GM13976 (cell line): Measurements from ENCODE around the gene AGR3.

Experiments
- DNase-seq: peaks from one replicate; pipeline ENCODE4 v3.0.0; 2012; ENCODE audit warnings: low spot score
- CTCF ChIP-seq: IDR thresholded peaks from 2 replicates; pipeline ENCODE4 v1.5.1; 2012; ENCODE audit warnings: borderline replicate concordance, mild to moderate bottlenecking; ENCODE audit not compliant: insufficient read depth; ENCODE audit errors: extremely low read depth, missing control alignments, control extremely low read depth
- in situ Hi-C: fragments of 300-500 bp; cut with MboI; formaldehyde crosslinking; loops from one replicate; pipeline ENCODE4 v1.12.0; 2022; ENCODE audit warnings: low sequenced_read_pairs, mixed read lengths, inconsistent platforms; ENCODE audit not compliant: unreplicated experiment

The AGR3 gene

GRCh38 chr7:16841681-16842080 lies 40.1 kb downstream of the AGR3 start:
- no peak for DNase-seq
- in situ Hi-C loops, result no loop called here
- no peak for TF ChIP-seq CTCF

GRCh38 chr7:16840094-16840493 lies 41.7 kb downstream of the AGR3 start:
- DNase-seq, result no peak
- in situ Hi-C loops, result no loop called here
- no peak for TF ChIP-seq CTCF

- no peak for TF ChIP-seq CTCF
- in situ Hi-C loops, result no loop called here
- no peak for DNase-seq
Observed at GRCh38 chr7:16839646-16840045, 42.1 kb downstream of the AGR3 start.

- no peak for DNase-seq
- in situ Hi-C loops, result no loop called here
- no peak for TF ChIP-seq CTCF
Observed at GRCh38 chr7:16838891-16839290, 42.9 kb downstream of the AGR3 start.

- TF ChIP-seq CTCF, result no peak
- DNase-seq, result no peak
- in situ Hi-C loops, result no loop called here
Observed at GRCh38 chr7:16838386-16838785, 43.4 kb downstream of the AGR3 start.

GRCh38 chr7:16836481-16836880 lies 45.3 kb downstream of the AGR3 start:
- no peak for DNase-seq
- in situ Hi-C loops, result no loop called here
- no peak for TF ChIP-seq CTCF

- in situ Hi-C loops, result no loop called here
- TF ChIP-seq CTCF, result no peak
- DNase-seq, result no peak
Observed at GRCh38 chr7:16833373-16833772, 48.4 kb downstream of the AGR3 start.
